ENCODE results near the gene CCDC14. TPM values are rescaled to one million over a fixed set of nuclear protein-coding genes. Genes with fewer than 3 reads are reported as not detected.
A peak's percentile ranks its signal among the peaks of the same experiment; 100 is the strongest.

CCDC14 gene
- total RNA-seq, 1 experiment from 2014 or later, result 52.4 TPM

- H3K4me1 Mint-ChIP-seq, result peaks cover 29% of the 10 kb centered on the region
- DNase-seq (ENCODE audit: low spot score), result peak; percentile 35
- no peak overlapping the region; the same call in 1 of the 2 replicates for H3K27ac Mint-ChIP-seq
- peaks cover 26% of the 10 kb centered on the region for H3K27me3 Mint-ChIP-seq (ENCODE audit: low read depth)
- no peaks in the 10 kb centered on the region for H3K9me3 Mint-ChIP-seq
- H3K4me3 Mint-ChIP-seq, result no peak overlapping the region
- no peaks in the 10 kb centered on the region for H3K36me3 Mint-ChIP-seq
- POLR2A ChIA-PET, result interaction anchor here (0.7 kb wide), 1 partner anchor 19 kb away, joined by 4 read pairs; no protein-coding TSS in a partner anchor
- CTCF ChIA-PET, result interaction anchor here (1.1 to 1.9 kb wide), 4 partner anchors 8 to 157 kb away, joined by 3 to 9 read pairs (median 6); no protein-coding TSS in a partner anchor
- ATAC-seq, result no peak
- TF ChIP-seq ETV6 (CRISPR knock-in tag; IDR thresholded peaks at IDR 0.05) (no peak), CTCF (IDR thresholded peaks at IDR 0.05) (peak; percentile 44), ZNF425 (CRISPR knock-in tag; conservative IDR thresholded peaks at IDR 0.05) (no peak)
These were observed 79.9 kb downstream of the CCDC14 start for GRCh38 chr3:123880998-123881561.

GRCh38 chr3:123878807-123879206 lies 82.2 kb downstream of the CCDC14 start:
- ATAC-seq, result no peak
- Mint-ChIP-seq H3K4me1 (peaks cover 23% of the 10 kb centered on the region), H3K4me3 (no peak overlapping the region), H3K9me3 (no peaks in the 10 kb centered on the region), H3K36me3 (no peaks in the 10 kb centered on the region), H3K27ac (no peak overlapping the region), H3K27me3 (ENCODE audit: low read depth) (peaks cover 15% of the 10 kb centered on the region)
- ChIA-PET CTCF (interaction anchor here (1.3 kb wide), 1 partner anchor 155 kb away, joined by 3 read pairs; no protein-coding TSS in a partner anchor), POLR2A (no interaction called here)
- no peak for TF ChIP-seq ATF3 (CRISPR knock-in tag; conservative IDR thresholded peaks at IDR 0.05)
- no peak for TF ChIP-seq ZBTB21 (CRISPR knock-in tag; IDR thresholded peaks at IDR 0.05; ENCODE audit: borderline replicate concordance)
- no peak for TF ChIP-seq NFYB (CRISPR knock-in tag; conservative IDR thresholded peaks at IDR 0.05; ENCODE audit: low read depth)
- DNase-seq (ENCODE audit: low spot score), result no peak

GRCh38 chr3:123877965-123878364 lies 83.1 kb downstream of the CCDC14 start:
- ATAC-seq (no peak), DNase-seq (ENCODE audit: low spot score) (no peak)
- ChIA-PET CTCF (interaction anchor here (0.9 kb wide), 1 partner anchor 75 kb away, joined by 3 read pairs; no protein-coding TSS in a partner anchor), POLR2A (no interaction called here)
- Mint-ChIP-seq H3K4me1 (peaks cover 17% of the 10 kb centered on the region), H3K27ac (no peak overlapping the region), H3K4me3 (no peak overlapping the region), H3K27me3 (ENCODE audit: low read depth) (peaks cover 7% of the 10 kb centered on the region), H3K36me3 (no peaks in the 10 kb centered on the region), H3K9me3 (no peaks in the 10 kb centered on the region)
- TF ChIP-seq NFYB (CRISPR knock-in tag; conservative IDR thresholded peaks at IDR 0.05; ENCODE audit: low read depth), result no peak
- TF ChIP-seq ZNF121 (CRISPR knock-in tag; IDR thresholded peaks at IDR 0.05), result no peak
- TF ChIP-seq MYBL2 (CRISPR knock-in tag; IDR thresholded peaks at IDR 0.05), result no peak

GRCh38 chr3:123877466-123877865 lies 83.6 kb downstream of the CCDC14 start:
- no peak overlapping the region for H3K4me3 Mint-ChIP-seq
- ChIA-PET CTCF (interaction anchor here (0.9 kb wide), 1 partner anchor 74 kb away, joined by 3 read pairs; no protein-coding TSS in a partner anchor), POLR2A (no interaction called here)
- no peaks in the 10 kb centered on the region for H3K9me3 Mint-ChIP-seq
- no peak for DNase-seq (ENCODE audit: low spot score)
- ATAC-seq, result no peak
- H3K27ac Mint-ChIP-seq, result no peak overlapping the region
- H3K27me3 Mint-ChIP-seq (ENCODE audit: low read depth), result peaks cover 2% of the 10 kb centered on the region
- no peaks in the 10 kb centered on the region for H3K36me3 Mint-ChIP-seq
- H3K4me1 Mint-ChIP-seq, result peaks cover 14% of the 10 kb centered on the region
- TF ChIP-seq ZNF281 (CRISPR knock-in tag; IDR thresholded peaks at IDR 0.05) (no peak), STAT6 (CRISPR knock-in tag; conservative IDR thresholded peaks at IDR 0.05; ENCODE audit: low read depth) (no peak), GTF2I (CRISPR knock-in tag; conservative IDR thresholded peaks at IDR 0.05) (no peak), E2F1 (CRISPR knock-in tag; IDR thresholded peaks at IDR 0.05) (no peak), ZNF138 (CRISPR knock-in tag; conservative IDR thresholded peaks at IDR 0.05) (no peak), FOXJ3 (CRISPR knock-in tag; IDR thresholded peaks at IDR 0.05; ENCODE audit: borderline replicate concordance) (no peak), MXD4 (CRISPR knock-in tag; IDR thresholded peaks at IDR 0.05; ENCODE audit: borderline replicate concordance) (no peak), FOXP1 (CRISPR knock-in tag; IDR thresholded peaks at IDR 0.05; ENCODE audit: borderline replicate concordance) (no peak), ZNF232 (CRISPR knock-in tag; IDR thresholded peaks at IDR 0.05) (no peak)
